Omental fat pad (tissue), 4 donors: Measurements from ENCODE around the gene PPP1R2. TPM values are rescaled to one million over a fixed set of nuclear protein-coding genes. Genes with fewer than 3 reads are reported as not detected.
"Not testable (repeated sequence)": the region's sequence is repeated elsewhere in the genome, so short reads cannot be mapped to it uniquely, and the experiment has no call there.

Experiments
- ATAC-seq: fragments of 150-250 bp; one replicate; pipeline ENCODE4 v1.9.1; 2016; ENCODE audit warnings: mild to moderate bottlenecking, moderate library complexity; ENCODE audit not compliant: low FRiP score
- DNase-seq: peaks from one replicate; pipeline ENCODE4 v3.0.0-alpha.2; 2019; ENCODE audit warnings: low spot score
- total RNA-seq, 4 donors: library from RNA; depleted of rRNA; stranded (reverse); fragments of >200 nt; gene quantifications; one replicate each; pipeline ENCODE4 v1.1.0, GENCODE V29; 2016
- TF ChIP-seq, protein P1 (sequence below), 3 donors: fragments of 450-650 bp; IDR thresholded peaks; one replicate each; pipeline ENCODE4 v1.5.1; 2016 to 2017; ENCODE audit warnings: antibody characterized with exemption in 3 of 3, mild to moderate bottlenecking in 3 of 3, moderate library complexity in 2 of 3

PPP1R2 gene
- total RNA-seq, 4 donors from 2014 or later: 29.1 to 70.8 (median 40.8) TPM

DNA sequence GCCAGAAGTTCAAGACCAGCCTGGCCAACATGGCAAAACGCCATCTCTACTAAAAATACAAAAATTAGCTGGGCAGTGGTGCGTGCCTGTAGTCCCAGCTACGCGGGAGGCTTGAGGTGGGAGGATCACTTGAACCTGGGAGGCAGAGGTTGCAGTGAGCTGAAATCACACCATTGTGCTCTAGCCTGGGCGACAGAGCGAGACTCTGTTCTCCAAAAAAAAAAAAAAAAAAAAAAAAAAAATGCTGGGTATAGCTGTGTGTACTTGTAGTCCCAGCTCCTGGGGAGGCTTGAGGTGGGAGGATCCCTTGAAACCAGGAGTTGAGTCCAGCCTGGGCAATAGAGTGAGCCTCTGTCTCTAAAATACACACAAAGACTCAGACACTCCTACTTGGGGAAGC lies 32.0 kb downstream of the PPP1R2 start:
- TF ChIP-seq, protein P1, sequence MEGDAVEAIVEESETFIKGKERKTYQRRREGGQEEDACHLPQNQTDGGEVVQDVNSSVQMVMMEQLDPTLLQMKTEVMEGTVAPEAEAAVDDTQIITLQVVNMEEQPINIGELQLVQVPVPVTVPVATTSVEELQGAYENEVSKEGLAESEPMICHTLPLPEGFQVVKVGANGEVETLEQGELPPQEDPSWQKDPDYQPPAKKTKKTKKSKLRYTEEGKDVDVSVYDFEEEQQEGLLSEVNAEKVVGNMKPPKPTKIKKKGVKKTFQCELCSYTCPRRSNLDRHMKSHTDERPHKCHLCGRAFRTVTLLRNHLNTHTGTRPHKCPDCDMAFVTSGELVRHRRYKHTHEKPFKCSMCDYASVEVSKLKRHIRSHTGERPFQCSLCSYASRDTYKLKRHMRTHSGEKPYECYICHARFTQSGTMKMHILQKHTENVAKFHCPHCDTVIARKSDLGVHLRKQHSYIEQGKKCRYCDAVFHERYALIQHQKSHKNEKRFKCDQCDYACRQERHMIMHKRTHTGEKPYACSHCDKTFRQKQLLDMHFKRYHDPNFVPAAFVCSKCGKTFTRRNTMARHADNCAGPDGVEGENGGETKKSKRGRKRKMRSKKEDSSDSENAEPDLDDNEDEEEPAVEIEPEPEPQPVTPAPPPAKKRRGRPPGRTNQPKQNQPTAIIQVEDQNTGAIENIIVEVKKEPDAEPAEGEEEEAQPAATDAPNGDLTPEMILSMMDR (IDR thresholded peaks at IDR 0.05): no peak
- ATAC-seq (no peak), DNase-seq (no peak)

GRCh38 chr3:195508185-195508584 lies 34.9 kb downstream of the PPP1R2 start:
- ATAC-seq (no peak), DNase-seq (no peak)
- TF ChIP-seq, protein P1 (IDR thresholded peaks at IDR 0.05): no peak

DNA sequence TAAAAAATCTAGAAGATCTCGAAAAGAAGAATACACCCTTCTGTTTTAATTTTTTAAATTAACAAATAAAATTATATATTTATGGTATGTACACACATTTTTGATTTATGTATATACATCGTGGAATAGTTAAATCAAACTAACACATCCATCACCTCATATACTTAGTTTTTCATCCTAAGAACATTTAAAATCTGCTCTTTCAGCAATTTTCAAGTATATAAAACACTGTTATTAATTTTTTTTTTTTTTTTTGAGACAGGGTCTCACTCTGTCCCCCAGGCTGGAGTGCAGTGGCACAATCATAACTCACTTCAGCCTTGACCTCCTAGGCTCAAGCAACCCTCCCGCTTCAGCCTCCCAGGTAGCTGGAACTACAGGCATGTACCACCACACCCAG lies 67.5 kb downstream of the PPP1R2 start:
- TF ChIP-seq, protein P1 (IDR thresholded peaks at IDR 0.05): no peak
- DNase-seq (no peak), ATAC-seq (no peak)

GRCh38 chr3:195475116-195475515 lies 68.0 kb downstream of the PPP1R2 start:
- ATAC-seq, DNase-seq: not testable (repeated sequence)

DNA sequence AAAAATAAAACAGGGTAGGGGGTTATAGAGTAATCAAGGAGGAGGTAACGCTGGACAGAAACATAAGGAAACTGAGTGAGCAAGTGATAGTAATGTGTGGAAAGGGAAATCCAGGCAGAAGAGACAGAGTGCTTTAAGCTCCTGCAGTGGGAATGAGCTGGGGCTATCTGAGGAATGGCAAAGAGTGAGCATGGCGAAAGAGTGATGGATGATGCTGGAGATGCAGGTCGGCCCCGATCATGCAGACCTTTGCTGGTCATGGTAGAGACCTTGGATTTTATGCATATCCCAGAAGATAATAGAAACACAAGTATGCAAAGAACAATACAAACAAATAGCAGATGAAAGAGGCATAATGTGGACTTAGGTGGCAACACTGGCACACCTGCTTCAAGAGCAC lies 74.3 kb downstream of the PPP1R2 start:
- TF ChIP-seq, protein P1 (IDR thresholded peaks at IDR 0.05): no peak
- DNase-seq: no peak
- ATAC-seq: no peak

DNA sequence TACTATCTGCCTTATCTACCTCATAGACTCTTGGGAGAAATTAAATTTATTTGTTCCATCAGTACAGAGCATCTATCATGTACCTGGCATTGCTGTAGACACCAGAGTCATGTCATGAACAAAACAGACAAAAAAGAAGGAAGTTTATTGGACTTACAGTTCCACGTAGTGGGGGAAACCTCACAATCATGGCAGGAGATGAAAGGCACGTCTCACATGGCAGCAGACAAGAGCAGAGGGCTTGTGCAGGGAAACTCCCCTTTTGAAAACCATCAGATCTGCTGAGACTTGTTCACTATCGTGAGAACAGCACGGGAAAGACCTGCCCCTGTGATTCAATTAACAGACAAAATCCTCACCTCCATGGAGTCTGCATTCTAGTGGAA lies 74.7 kb downstream of the PPP1R2 start:
- TF ChIP-seq, protein P1 (IDR thresholded peaks at IDR 0.05): no peak
- no peak for DNase-seq
- no peak for ATAC-seq

DNA sequence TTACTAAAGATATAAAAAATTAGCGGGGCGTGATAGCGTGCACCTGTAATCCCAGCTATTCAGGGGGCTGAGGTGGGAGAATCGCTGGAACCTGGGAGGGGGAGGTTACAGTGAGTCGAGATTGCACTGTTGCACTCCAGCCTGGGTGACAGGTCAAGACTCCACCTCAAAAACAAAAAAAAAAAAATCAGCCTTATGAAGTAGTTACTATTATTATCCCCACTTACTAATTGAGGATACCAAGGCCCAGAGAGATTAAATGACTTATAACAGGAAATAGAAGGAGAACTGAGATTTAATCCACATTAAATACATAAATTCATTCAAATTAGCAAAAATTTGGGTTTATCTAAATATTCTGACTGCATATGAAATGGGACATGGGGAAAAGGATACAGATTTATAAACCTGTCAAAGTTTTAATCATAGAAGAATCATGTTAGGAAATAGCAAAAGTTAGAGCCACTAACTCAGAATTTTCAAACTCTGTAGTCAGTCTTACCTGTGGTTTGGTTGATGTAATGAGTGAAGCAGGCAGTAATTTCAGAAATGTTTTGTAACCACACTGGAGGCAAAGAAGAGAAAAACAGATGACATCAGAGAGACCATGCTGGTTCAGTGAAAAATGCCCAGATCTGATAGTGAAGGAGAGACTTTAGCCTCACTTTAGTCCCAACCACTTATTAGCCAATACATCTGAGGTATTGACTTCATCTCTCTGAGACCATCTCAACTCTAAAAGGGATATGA lies 75.3 kb downstream of the PPP1R2 start:
- TF ChIP-seq, protein P1 (IDR thresholded peaks at IDR 0.05): no peak
- no peak for ATAC-seq
- DNase-seq: no peak
